ENCODE measurements around the gene EXOC3L1. TPM values are rescaled to one million over a fixed set of nuclear protein-coding genes. Genes with fewer than 3 reads are reported as not detected.

The EXOC3L1 gene
- total and polyA plus RNA-seq, 2 of the 13 experiments (the other 11 are each of a cell fraction or from before 2014, with no cell fraction given), result 0.12 TPM; not detected in 1

- 0 out of 2 replicates have a peak, but pooled peaks have one; percentile 19 for TF ChIP-seq ZMYM4 (CRISPR knock-in tag; IDR thresholded peaks at IDR 0.05)
- TF ChIP-seq, protein P1, sequence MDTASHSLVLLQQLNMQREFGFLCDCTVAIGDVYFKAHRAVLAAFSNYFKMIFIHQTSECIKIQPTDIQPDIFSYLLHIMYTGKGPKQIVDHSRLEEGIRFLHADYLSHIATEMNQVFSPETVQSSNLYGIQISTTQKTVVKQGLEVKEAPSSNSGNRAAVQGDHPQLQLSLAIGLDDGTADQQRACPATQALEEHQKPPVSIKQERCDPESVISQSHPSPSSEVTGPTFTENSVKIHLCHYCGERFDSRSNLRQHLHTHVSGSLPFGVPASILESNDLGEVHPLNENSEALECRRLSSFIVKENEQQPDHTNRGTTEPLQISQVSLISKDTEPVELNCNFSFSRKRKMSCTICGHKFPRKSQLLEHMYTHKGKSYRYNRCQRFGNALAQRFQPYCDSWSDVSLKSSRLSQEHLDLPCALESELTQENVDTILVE (CRISPR knock-in tag; IDR thresholded peaks at IDR 0.05), result no peak
- no peak for TF ChIP-seq DBP (CRISPR knock-in tag; IDR thresholded peaks at IDR 0.05; ENCODE audit: not compliant biosample characterization)
- no peak for TF ChIP-seq MATR3 (CRISPR knock-in tag; IDR thresholded peaks at IDR 0.05)
- no peak for TF ChIP-seq TEF (CRISPR knock-in tag; IDR thresholded peaks at IDR 0.05)
- no peak for TF ChIP-seq ZSCAN29 (CRISPR knock-in tag; conservative IDR thresholded peaks at IDR 0.05)
- 0 out of 2 replicates have a peak, but pooled peaks have one; percentile 5 for TF ChIP-seq ATF3 (CRISPR knock-in tag; IDR thresholded peaks at IDR 0.05)
- TF ChIP-seq ZNF773 (CRISPR knock-in tag; IDR thresholded peaks at IDR 0.05; ENCODE audit: borderline replicate concordance), result 0 out of 2 replicates have a peak, but pooled peaks have one; percentile 4
- no peak for TF ChIP-seq IKZF4 (CRISPR knock-in tag; IDR thresholded peaks at IDR 0.05; ENCODE audit: borderline replicate concordance, low read depth, not compliant biosample characterization)
- TF ChIP-seq, protein P2, sequence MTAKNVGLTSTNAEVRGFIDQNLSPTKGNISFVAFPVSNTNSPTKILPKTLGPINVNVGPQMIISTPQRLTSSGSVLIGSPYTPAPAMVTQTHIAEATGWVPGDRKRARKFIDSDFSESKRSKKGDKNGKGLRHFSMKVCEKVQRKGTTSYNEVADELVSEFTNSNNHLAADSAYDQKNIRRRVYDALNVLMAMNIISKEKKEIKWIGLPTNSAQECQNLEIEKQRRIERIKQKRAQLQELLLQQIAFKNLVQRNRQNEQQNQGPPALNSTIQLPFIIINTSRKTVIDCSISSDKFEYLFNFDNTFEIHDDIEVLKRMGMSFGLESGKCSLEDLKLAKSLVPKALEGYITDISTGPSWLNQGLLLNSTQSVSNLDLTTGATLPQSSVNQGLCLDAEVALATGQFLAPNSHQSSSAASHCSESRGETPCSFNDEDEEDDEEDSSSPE (CRISPR knock-in tag; IDR thresholded peaks at IDR 0.05), result no peak
- peak; percentile 68; the same call in 1 of the 2 replicates for TF ChIP-seq ZNF776 (CRISPR knock-in tag; IDR thresholded peaks at IDR 0.05)
- TF ChIP-seq ZNF431 (CRISPR knock-in tag; IDR thresholded peaks at IDR 0.05; ENCODE audit: borderline replicate concordance, low read depth), result no peak
- no peak for TF ChIP-seq MEIS2 (CRISPR knock-in tag; IDR thresholded peaks at IDR 0.05)
- TF ChIP-seq ZNF883 (CRISPR knock-in tag; IDR thresholded peaks at IDR 0.05; ENCODE audit: not compliant biosample characterization), result no peak
- TF ChIP-seq, protein P3, sequence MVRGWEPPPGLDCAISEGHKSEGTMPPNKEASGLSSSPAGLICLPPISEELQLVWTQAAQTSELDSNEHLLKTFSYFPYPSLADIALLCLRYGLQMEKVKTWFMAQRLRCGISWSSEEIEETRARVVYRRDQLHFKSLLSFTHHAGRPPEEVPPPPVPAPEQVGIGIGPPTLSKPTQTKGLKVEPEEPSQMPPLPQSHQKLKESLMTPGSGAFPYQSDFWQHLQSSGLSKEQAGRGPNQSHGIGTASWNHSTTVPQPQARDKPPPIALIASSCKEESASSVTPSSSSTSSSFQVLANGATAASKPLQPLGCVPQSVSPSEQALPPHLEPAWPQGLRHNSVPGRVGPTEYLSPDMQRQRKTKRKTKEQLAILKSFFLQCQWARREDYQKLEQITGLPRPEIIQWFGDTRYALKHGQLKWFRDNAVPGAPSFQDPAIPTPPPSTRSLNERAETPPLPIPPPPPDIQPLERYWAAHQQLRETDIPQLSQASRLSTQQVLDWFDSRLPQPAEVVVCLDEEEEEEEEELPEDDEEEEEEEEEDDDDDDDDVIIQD (CRISPR knock-in tag; IDR thresholded peaks at IDR 0.05; ENCODE audit: low read depth), result no peak
- TF ChIP-seq ZNF446 (CRISPR knock-in tag; IDR thresholded peaks at IDR 0.05), result peak; percentile 71; the same call in 1 of the 2 replicates
- TF ChIP-seq SRSF1 (optimal IDR thresholded peaks at IDR 0.05; ENCODE audit: low read depth, low read length), result peak; percentile 65
- no peak for TF ChIP-seq SP1 (IDR thresholded peaks at IDR 0.05)
- peak; percentile 31; the same call in 1 of the 2 replicates for TF ChIP-seq SP1 (CRISPR knock-in tag; IDR thresholded peaks at IDR 0.05)
- TF ChIP-seq MYPOP (CRISPR knock-in tag; IDR thresholded peaks at IDR 0.05), result no peak
- no peak for TF ChIP-seq ZNF546 (CRISPR knock-in tag; conservative IDR thresholded peaks at IDR 0.05)
- TF ChIP-seq POLR2AphosphoS5 (IDR thresholded peaks at IDR 0.05; ENCODE audit: low read depth, low read length), result peak; percentile 23; the same call in 1 of the 2 replicates
- TF ChIP-seq ZFY (CRISPR knock-in tag; IDR thresholded peaks at IDR 0.05), result no peak
These were observed 39.7 kb downstream of the EXOC3L1 start (continued) for GRCh38 chr16:67150047-67150832.

Data from HepG2 (cell line).